GM12878 (cell line): Measurements from ENCODE around the gene AGBL3. TPM values are rescaled to one million over a fixed set of nuclear protein-coding genes. Genes with fewer than 3 reads are reported as not detected.

Experiments
- CHD4 ChIP-seq: fragments of 200-600 bp; sonication (generic); IDR thresholded peaks from 2 replicates; pipeline ENCODE4 v1.6.1; 2016; ENCODE audit warnings: mild to moderate bottlenecking
- CREB1 ChIP-seq: IDR thresholded peaks from 2 replicates; pipeline ENCODE4 v1.6.1; 2012; ENCODE audit warnings: low read depth, mild to moderate bottlenecking, inconsistent platforms
- EGR1 ChIP-seq, 2 experiments: IDR thresholded peaks; 1 replicate in 1 of 2; 2 replicates in 1 of 2; pipeline ENCODE4 v1.6.1; 2011 to 2012; ENCODE audit warnings: low read depth in 2 of 2, low read length in 2 of 2, borderline replicate concordance in 1 of 2, mild to moderate bottlenecking in 1 of 2, moderate library complexity in 1 of 2
- IRF4 ChIP-seq: IDR thresholded peaks from 2 replicates; pipeline ENCODE4 v1.6.1; 2011; ENCODE audit warnings: low read depth, low read length
- JUND ChIP-seq: IDR thresholded peaks from 2 replicates; pipeline ENCODE4 v1.6.1; 2012; ENCODE audit warnings: low read depth, mild to moderate bottlenecking, low read length, improper control_type of control experiment, moderate library complexity
- MYC ChIP-seq: IDR thresholded peaks from 2 replicates; pipeline ENCODE4 v1.6.1; 2011; ENCODE audit warnings: mild to moderate bottlenecking, low read length, moderate library complexity, inconsistent platforms; ENCODE audit not compliant: insufficient read depth, insufficient replicate concordance, insufficient read length, severe bottlenecking
- NFIC ChIP-seq: IDR thresholded peaks from 2 replicates; pipeline ENCODE4 v1.6.1; 2012; ENCODE audit warnings: low read depth, mild to moderate bottlenecking, inconsistent platforms, low read length, moderate library complexity
- RELA ChIP-seq: fragments of 450-650 bp; IDR thresholded peaks from 2 replicates; pipeline ENCODE4 v1.8.0; 2014; ENCODE audit warnings: borderline replicate concordance; ENCODE audit not compliant: partially characterized antibody
- RUNX3 ChIP-seq: IDR thresholded peaks from 2 replicates; pipeline ENCODE4 v1.6.1; 2012; ENCODE audit warnings: low read length, inconsistent platforms
- SRF ChIP-seq, 2 experiments: IDR thresholded peaks; 2 replicates each; pipeline ENCODE4 v1.6.1; 2011; ENCODE audit warnings: low read depth in 2 of 2, low read length in 2 of 2, mild to moderate bottlenecking in 1 of 2, moderate library complexity in 1 of 2
- YBX1 ChIP-seq: fragments of 450-650 bp; IDR thresholded peaks from 2 replicates; pipeline ENCODE4 v1.6.1; 2016; ENCODE audit warnings: antibody characterized with exemption
- ZNF24 ChIP-seq: fragments of 450-650 bp; IDR thresholded peaks from 2 replicates; pipeline ENCODE4 v1.6.1; 2017; ENCODE audit warnings: antibody characterized with exemption, mild to moderate bottlenecking
- polyA plus RNA-seq, 11 experiments: library from polyadenylated mRNA; depleted of rRNA in 4 of 11; unstranded in 6 of 11; stranded (reverse) in 5 of 11; fragments of >200 nt; fragmentation: Nextera tagmentation in 4 of 11; fragmentation: Illumina TruSeq in 1 of 11; extraction: Ambion mirVana in 4 of 11; extraction: Trizol in 1 of 11; gene quantifications; 1 replicate in 1 of 11; 2 replicates in 10 of 11; pipeline versions ENCODE4 v1.2.1 to v1.2.3, GENCODE V29; 2011 to 2016; ENCODE audit warnings: inconsistent platforms in 2 of 11, missing spikeins in 2 of 11, low read depth in 1 of 11
- total RNA-seq, 4 experiments: library from RNA; depleted of rRNA in 3 of 4; stranded (reverse); fragments of >200 nt in 3 of 4; fragmentation: Illumina TruSeq in 1 of 4; extraction: Trizol in 1 of 4; gene quantifications; 2 replicates each; pipeline versions ENCODE4 v1.2.1 to v1.2.3, GENCODE V29; 2013 to 2021
- TF ChIP-seq, protein P1 (sequence below): fragments of 450-650 bp; formaldehyde crosslinking; IDR thresholded peaks from 2 replicates; pipeline ENCODE4 v1.5.0; 2022; ENCODE audit warnings: mild to moderate bottlenecking, missing genetic modification characterization
- TF ChIP-seq, protein P2 (sequence below): fragments of 150-350 bp; IDR thresholded peaks from 2 replicates; pipeline ENCODE4 v1.6.1; 2016; ENCODE audit warnings: low read depth, low read length
- TF ChIP-seq, protein P3 (sequence below): fragments of 450-650 bp; IDR thresholded peaks from 2 replicates; pipeline ENCODE4 v1.6.1; 2017; ENCODE audit warnings: antibody characterized with exemption, mild to moderate bottlenecking, moderate library complexity
- TF ChIP-seq, protein P4 (sequence below): fragments of 450-650 bp; IDR thresholded peaks from 2 replicates; pipeline ENCODE4 v1.6.1; 2017; ENCODE audit warnings: borderline replicate concordance

Gene AGBL3
- total and polyA plus RNA-seq, 10 of the 15 experiments (the other 5 are each of a cell fraction or from before 2014, with no cell fraction given): 0.82 to 12.4 (median 3.7) TPM

DNA sequence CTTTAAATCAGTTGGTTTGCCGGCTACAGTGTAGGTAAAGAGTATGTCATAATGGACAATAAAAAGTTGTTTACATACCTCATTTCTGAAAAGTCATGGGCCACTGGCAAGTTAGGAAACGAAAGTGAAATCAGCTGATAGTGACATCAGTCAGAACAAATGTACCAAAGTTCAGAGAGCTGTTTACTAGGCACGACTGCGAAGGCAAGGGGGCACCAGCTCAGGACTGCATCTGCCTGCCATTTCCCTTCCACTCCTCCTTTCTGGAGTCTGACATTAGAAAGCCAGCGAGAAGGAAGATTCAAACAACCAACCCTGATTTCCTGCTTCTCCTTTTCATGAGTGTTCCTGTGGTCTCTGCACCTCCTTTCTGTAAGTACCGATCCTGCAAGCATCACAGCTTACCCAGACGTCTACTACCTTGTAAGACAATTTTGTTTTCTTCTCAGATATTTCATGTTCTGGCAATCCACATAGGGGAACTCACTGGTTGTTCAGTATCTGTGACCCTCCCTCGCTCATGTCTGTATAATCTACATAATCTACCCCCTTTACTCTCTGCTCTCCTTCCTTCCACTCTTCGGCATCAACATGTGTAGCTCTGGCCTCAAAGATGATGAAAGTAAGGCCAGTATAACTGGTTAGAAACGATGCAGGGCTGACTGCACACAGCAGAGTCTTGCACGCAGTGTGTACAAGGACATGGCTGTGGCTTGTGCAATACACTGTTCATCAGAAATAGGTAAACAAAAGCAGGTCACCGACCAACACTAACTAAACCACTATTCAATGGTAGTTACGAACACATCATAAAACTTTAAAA, 161.8 kb downstream of the AGBL3 start, which contains the start of gene TMEM140 (continued):
- TF ChIP-seq MYC (no peak), ZNF24 (peak; percentile 58; the same call in 1 of the 2 replicates), YBX1 (no peak), RELA (no peak), IRF4 (peak; percentile 84), RUNX3 (peak; percentile 67), EGR1 (IDR thresholded peaks at IDR 0.05; ENCODE audit: borderline replicate concordance in 1 of 2, low read depth in 2 of 2, low read length in 2 of 2) (no peak), CHD4 (no peak), SRF (IDR thresholded peaks at IDR 0.05; ENCODE audit: low read depth in 2 of 2, low read length in 2 of 2) (no peak), JUND (peak; percentile 57; the same call in 1 of the 2 replicates), CREB1 (peak; percentile 88), NFIC (peak; percentile 48; the same call in 1 of the 2 replicates)
- TF ChIP-seq, protein P1, sequence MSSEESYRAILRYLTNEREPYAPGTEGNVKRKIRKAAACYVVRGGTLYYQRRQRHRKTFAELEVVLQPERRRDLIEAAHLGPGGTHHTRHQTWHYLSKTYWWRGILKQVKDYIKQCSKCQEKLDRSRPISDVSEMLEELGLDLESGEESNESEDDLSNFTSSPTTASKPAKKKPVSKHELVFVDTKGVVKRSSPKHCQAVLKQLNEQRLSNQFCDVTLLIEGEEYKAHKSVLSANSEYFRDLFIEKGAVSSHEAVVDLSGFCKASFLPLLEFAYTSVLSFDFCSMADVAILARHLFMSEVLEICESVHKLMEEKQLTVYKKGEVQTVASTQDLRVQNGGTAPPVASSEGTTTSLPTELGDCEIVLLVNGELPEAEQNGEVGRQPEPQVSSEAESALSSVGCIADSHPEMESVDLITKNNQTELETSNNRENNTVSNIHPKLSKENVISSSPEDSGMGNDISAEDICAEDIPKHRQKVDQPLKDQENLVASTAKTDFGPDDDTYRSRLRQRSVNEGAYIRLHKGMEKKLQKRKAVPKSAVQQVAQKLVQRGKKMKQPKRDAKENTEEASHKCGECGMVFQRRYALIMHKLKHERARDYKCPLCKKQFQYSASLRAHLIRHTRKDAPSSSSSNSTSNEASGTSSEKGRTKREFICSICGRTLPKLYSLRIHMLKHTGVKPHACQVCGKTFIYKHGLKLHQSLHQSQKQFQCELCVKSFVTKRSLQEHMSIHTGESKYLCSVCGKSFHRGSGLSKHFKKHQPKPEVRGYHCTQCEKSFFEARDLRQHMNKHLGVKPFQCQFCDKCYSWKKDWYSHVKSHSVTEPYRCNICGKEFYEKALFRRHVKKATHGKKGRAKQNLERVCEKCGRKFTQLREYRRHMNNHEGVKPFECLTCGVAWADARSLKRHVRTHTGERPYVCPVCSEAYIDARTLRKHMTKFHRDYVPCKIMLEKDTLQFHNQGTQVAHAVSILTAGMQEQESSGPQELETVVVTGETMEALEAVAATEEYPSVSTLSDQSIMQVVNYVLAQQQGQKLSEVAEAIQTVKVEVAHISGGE: no peak
- TF ChIP-seq, protein P2, sequence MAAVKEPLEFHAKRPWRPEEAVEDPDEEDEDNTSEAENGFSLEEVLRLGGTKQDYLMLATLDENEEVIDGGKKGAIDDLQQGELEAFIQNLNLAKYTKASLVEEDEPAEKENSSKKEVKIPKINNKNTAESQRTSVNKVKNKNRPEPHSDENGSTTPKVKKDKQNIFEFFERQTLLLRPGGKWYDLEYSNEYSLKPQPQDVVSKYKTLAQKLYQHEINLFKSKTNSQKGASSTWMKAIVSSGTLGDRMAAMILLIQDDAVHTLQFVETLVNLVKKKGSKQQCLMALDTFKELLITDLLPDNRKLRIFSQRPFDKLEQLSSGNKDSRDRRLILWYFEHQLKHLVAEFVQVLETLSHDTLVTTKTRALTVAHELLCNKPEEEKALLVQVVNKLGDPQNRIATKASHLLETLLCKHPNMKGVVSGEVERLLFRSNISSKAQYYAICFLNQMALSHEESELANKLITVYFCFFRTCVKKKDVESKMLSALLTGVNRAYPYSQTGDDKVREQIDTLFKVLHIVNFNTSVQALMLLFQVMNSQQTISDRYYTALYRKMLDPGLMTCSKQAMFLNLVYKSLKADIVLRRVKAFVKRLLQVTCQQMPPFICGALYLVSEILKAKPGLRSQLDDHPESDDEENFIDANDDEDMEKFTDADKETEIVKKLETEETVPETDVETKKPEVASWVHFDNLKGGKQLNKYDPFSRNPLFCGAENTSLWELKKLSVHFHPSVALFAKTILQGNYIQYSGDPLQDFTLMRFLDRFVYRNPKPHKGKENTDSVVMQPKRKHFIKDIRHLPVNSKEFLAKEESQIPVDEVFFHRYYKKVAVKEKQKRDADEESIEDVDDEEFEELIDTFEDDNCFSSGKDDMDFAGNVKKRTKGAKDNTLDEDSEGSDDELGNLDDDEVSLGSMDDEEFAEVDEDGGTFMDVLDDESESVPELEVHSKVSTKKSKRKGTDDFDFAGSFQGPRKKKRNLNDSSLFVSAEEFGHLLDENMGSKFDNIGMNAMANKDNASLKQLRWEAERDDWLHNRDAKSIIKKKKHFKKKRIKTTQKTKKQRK: no peak
- TF ChIP-seq, protein P3, sequence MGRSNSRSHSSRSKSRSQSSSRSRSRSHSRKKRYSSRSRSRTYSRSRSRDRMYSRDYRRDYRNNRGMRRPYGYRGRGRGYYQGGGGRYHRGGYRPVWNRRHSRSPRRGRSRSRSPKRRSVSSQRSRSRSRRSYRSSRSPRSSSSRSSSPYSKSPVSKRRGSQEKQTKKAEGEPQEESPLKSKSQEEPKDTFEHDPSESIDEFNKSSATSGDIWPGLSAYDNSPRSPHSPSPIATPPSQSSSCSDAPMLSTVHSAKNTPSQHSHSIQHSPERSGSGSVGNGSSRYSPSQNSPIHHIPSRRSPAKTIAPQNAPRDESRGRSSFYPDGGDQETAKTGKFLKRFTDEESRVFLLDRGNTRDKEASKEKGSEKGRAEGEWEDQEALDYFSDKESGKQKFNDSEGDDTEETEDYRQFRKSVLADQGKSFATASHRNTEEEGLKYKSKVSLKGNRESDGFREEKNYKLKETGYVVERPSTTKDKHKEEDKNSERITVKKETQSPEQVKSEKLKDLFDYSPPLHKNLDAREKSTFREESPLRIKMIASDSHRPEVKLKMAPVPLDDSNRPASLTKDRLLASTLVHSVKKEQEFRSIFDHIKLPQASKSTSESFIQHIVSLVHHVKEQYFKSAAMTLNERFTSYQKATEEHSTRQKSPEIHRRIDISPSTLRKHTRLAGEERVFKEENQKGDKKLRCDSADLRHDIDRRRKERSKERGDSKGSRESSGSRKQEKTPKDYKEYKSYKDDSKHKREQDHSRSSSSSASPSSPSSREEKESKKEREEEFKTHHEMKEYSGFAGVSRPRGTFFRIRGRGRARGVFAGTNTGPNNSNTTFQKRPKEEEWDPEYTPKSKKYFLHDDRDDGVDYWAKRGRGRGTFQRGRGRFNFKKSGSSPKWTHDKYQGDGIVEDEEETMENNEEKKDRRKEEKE: no peak
- TF ChIP-seq, protein P4, sequence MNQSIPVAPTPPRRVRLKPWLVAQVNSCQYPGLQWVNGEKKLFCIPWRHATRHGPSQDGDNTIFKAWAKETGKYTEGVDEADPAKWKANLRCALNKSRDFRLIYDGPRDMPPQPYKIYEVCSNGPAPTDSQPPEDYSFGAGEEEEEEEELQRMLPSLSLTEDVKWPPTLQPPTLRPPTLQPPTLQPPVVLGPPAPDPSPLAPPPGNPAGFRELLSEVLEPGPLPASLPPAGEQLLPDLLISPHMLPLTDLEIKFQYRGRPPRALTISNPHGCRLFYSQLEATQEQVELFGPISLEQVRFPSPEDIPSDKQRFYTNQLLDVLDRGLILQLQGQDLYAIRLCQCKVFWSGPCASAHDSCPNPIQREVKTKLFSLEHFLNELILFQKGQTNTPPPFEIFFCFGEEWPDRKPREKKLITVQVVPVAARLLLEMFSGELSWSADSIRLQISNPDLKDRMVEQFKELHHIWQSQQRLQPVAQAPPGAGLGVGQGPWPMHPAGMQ: no peak
